ENCODE data around the gene DYRK1A.

DNA sequence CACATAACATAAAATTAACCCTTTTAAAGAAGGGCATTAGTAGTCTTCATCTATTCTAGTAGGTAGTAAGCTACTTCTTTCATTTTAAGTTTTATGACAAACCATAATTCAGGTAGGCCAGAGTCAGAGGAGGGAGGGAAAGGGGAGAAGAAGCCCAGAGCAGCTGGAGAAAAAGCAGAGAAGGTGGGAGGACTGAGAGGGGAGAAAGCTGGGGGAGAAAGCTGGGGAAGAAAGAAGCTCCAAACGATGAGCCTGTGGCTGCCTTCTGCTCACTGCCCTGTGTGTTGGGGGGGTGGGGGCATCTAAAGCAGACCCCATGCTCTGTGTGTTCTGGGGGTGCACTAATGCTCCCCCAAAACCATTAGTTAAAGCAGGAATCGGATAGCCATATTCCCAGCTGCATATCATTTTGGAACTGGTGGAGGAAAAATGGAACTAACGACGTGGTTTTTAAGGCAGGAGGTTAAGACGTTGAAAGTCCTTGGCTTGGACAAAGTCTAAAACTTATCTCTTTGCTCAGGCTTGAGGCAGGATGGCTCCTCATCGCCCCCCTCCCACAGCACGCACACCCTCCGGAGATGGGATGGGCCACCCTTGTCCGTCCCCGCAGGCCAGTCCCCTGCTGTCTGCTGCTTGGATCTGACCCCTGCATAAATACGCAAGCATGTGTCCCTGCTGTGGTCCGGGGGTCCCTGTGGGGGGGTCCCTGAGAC lies 184.2 kb downstream of the DYRK1A start:
- TF ChIP-seq, protein P1, sequence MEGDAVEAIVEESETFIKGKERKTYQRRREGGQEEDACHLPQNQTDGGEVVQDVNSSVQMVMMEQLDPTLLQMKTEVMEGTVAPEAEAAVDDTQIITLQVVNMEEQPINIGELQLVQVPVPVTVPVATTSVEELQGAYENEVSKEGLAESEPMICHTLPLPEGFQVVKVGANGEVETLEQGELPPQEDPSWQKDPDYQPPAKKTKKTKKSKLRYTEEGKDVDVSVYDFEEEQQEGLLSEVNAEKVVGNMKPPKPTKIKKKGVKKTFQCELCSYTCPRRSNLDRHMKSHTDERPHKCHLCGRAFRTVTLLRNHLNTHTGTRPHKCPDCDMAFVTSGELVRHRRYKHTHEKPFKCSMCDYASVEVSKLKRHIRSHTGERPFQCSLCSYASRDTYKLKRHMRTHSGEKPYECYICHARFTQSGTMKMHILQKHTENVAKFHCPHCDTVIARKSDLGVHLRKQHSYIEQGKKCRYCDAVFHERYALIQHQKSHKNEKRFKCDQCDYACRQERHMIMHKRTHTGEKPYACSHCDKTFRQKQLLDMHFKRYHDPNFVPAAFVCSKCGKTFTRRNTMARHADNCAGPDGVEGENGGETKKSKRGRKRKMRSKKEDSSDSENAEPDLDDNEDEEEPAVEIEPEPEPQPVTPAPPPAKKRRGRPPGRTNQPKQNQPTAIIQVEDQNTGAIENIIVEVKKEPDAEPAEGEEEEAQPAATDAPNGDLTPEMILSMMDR (IDR thresholded peaks at IDR 0.05; ENCODE audit: insufficient read depth, low read length, poor library complexity, severe bottlenecking), result no peak
- TF ChIP-seq EZH2phosphoT487 (conservative IDR thresholded peaks at IDR 0.05; ENCODE audit: low read length), result no peak
